ENCODE measurements around the gene KRTAP10-7.
"Not testable (repeated sequence)": the region's sequence is repeated elsewhere in the genome, so short reads cannot be mapped to it uniquely, and the experiment has no call there.

Gene KRTAP10-7

DNA sequence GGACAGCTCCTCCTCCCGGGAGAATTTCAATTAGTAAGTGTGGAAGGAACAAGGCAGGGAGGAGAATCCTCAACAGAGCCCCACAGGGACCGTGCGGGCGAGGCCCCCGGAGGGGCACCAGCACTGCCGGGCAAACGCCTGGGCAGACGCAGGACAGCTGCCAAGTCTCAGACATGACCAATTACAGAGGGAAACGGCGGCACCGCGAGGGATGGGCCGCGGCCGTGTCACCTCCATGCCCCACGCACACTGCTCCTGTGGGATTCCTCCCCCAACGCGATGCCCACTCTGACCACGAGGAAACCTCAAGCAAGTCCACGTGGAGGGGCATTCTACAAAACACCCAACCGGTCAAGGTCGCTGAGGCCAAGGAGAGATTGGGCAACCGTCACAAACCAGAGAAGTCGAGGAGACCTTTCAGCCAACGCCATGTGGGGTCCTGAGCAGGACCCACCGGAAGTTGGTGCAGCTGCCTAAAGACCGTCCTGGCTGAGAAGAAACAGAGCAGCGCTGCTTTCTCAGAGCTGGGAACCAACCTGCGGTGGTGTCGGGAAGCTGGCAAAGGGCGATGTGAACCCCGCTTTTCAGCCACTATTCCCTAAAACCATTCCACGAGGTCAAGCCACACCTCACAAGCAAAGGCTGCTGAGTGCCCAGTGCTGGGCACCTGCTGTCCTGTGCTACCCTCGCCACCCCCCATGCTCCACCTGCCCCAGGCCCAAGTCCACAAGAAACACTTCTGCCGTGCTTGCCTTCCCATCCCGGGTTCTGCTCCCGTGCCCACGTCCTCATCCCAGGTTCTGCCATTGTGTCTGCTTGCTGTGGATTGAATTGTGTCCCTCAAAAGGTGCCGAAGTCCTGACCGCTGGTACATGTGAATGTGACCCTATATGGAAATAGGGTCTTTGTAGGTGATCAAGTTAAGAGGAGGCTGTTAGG, 28.3 kb upstream of the KRTAP10-7 start:
- DNase-seq (ENCODE audit: low read depth in 2 of 2): no peak

DNA sequence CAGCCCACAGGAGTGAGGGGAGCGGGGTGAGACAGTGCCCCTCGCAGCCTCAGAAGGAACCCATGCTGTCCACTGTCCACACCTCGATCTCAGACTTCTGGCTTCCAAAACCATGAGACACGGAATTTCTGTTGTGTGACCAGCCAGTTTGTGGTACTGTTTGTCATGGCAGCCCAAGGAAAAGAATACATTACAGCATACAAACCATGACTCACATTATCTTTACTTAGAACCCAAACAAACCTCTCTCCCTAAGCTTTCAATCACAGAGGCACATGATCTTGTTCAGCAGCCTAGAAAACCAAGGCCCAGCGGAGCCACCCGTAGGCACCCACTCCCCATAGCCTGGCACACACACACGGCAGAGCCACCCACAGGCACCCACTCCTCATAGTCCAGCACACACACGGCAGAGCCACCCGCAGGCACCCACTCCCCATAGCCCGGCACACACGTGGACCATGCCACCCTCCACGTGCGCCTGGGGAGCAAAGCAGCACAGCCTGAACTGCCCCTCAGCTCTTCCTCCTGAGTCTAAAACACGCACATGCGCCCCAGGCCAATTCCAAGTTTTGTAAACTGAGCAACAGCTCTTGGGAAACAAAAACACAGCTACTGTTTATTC, 27.3 kb upstream of the KRTAP10-7 start:
- no peak for DNase-seq (ENCODE audit: low read depth in 2 of 2)

DNA sequence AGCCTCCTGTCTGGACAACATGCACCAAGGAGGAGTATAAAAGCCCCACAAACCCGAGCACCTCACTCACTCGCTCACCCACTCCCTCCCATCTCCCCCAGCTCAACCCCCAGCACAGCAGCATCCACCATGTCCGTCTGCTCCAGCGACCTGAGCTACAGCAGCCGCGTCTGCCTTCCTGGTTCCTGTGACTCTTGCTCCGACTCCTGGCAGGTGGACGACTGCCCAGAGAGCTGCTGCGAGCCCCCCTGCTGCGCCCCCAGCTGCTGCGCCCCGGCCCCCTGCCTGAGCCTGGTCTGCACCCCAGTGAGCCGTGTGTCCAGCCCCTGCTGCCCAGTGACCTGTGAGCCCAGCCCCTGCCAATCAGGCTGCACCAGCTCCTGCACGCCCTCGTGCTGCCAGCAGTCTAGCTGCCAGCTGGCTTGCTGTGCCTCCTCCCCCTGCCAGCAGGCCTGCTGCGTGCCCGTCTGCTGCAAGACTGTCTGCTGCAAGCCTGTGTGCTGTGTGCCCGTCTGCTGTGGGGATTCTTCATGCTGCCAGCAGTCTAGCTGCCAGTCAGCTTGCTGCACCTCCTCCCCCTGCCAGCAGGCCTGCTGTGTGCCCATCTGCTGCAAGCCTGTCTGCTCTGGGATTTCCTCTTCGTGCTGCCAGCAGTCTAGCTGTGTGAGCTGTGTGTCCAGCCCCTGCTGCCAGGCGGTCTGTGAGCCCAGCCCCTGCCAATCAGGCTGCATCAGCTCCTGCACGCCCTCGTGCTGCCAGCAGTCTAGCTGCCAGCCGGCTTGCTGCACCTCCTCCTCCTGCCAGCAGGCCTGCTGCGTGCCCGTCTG, 26.6 kb upstream of the KRTAP10-7 start, which contains the start of gene KRTAP10-4:
Gene KRTAP10-4 (plus strand): TSS at position 100 of the 827 bp plus-strand sequence. CDS start 30 bp downstream, at position 130.
- not testable (repeated sequence) for DNase-seq (ENCODE audit: low read depth in 2 of 2)

DNA sequence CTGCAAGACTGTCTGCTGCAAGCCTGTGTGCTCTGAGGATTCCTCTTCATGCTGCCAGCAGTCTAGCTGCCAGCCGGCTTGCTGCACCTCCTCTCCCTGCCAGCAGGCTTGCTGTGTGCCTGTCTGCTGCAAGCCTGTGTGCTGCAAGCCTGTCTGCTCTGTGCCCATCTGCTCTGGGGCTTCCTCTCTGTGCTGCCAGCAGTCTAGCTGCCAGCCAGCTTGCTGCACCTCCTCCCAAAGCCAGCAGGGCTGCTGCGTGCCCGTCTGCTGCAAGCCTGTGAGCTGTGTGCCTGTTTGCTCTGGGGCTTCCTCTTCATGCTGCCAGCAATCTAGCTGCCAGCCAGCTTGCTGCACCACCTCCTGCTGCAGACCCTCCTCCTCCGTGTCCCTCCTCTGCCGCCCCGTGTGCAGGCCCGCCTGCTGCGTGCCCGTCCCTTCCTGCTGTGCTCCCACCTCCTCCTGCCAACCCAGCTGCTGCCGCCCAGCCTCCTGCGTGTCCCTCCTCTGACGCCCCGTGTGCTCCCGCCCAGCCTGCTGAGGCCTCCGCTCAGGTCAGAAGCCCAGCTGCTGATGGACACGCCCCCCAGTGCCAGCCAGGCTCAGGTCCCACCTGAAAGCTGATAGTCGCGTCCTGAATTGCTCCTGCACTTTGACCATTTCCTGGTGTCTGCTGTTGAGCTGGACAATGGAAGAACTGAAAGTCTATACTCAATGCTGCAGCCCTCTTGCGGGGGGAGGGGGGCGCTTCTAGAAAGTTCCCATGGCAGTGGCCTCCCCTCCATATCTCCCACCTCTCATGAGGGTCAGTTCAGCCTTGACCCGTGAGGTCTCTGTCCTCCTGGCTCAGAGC, 25.7 kb upstream of the KRTAP10-7 start:
- DNase-seq (ENCODE audit: low read depth in 2 of 2): no peak

DNA sequence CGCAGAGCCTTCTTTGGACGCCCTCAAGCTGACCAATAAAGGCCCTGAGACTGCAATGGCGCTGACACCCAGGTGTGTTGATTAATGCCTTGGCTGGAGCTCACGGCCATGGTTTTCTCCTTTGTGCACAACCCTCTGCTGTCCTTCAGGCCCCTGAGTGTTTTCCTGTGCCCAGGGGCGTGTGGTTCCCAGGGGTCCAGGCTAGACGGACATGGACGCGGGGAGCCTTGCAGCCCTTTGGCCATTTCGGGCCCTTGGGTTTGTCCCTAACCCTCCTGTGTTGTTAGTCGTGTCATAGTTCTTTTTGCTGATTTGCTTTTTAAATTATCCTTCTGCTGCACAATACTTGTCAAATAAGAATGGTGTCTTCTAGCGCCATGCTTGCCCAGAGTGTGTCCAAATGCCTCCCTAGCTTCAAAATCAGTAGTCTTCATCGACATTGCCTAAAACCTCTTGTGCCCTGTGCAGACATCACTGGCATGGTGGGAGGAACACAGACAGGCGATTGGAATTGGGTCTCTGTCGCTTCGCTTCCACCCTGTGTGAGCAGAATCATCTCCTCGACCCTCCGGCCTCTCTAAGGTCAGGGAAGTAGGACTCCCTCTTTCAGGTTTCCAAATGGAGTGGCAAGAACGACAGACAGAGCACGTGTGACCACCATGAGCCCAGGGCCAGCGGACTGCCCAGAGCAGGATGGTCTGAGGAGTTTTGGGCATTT, 24.9 kb upstream of the KRTAP10-7 start:
- DNase-seq (ENCODE audit: low read depth in 2 of 2): no peak

DNA sequence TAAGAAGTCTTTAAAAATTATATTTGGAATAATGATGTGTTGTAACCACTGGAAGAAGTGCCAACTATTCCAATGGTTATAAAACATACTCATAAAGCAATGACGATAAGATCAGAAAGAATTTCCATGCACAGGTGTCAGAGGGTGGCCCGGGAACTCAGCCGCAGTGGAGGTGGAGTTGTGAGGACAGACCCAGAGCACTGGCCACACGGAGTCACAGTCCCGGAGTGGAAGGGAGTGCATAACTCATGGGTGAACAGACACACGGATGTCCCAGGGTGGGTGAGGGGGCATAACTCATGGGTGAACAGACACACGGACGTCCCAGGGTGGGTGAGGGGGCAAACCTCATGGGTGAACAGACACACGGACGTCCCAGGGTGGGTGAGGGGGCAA, 24.4 kb upstream of the KRTAP10-7 start:
- DNase-seq (ENCODE audit: low read depth in 2 of 2): no peak

DNA sequence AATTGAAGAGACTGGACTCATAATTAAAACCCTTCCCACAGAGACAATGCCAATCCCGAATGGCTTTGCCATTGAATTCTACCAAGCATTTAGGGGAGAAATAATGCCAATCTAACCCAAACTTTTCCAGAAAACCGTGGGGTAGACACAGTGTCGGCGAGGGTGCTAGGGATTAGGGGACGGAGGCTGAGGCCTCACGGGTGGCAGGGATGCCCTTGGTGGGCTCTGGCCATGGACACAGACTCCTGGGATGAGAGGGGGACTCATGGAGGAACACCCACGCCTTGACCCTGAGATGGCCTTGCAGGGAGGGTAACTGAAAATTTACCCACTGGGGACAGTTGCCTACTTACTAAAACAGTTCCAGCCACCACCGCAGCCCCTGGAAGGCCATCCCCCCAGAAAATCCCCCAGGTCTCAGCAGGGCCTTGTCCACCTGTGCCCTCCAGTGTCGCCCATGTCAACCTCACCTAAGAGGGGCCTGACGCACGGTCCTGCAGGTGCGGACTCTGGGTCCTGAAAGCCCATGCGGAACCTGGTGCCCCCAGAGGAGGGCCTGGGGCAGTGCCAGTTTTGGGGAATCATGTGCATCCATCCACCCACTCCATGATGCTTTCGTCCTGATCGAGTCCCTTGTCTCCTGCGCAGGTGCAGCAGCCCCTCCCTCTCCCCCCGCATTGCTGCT, 21.9 kb upstream of the KRTAP10-7 start:
- DNase-seq (ENCODE audit: low read depth in 2 of 2): no peak

DNA sequence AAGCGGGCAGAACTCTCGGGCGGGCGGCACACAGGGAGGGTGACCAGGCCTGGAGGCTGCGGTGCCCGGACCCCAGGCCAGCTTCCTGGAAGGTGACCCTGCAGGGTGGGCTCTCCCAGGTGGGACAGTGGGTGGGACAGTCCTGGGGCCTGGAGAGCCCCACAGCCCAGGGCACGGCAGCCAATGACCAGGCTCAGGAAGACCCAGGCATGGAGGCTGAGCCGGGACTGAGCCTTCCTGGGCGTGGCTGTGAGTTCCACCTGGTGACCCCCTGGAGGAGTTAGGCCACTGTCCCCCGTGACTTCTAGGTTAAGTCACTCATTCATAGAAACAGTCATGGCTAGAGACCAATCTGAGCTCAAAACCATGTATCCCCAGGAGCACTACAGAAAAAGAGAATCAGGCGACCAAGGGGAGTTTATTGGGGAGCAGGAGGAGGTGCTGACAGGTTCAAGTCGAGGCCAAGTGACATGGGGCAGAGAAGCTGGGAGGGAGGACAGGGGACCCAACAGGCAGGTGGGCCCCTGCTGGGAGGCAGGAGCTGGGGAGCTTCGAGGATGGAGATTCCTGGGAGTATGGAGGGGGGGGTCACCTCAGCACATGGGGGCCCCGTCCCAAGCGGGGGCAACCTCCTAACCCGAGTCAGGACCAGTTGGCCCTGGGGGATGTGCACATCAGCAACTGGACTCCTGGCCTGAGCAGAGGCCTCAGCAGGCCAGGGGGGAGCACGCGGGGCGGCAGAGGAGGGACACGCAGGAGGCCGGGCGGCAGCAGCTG, 21.2 kb upstream of the KRTAP10-7 start:
- DNase-seq (ENCODE audit: low read depth in 2 of 2): no peak

DNA sequence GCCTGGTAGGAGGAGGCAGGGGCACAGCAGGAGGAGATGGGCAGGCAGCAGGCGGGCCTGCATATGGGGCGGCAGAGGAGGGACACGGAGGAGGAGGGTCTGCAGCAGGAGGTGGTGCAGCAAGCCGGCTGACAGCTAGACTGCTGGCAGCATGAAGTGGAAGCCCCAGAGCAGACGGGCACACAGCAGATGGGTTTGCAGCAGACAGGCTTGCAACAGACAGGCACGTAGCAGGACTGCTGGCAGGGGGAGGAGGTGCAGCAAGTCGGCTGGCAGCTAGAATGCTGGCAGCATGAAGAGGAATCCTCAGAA, 20.6 kb upstream of the KRTAP10-7 start:
- DNase-seq (ENCODE audit: low read depth in 2 of 2): no peak

DNA sequence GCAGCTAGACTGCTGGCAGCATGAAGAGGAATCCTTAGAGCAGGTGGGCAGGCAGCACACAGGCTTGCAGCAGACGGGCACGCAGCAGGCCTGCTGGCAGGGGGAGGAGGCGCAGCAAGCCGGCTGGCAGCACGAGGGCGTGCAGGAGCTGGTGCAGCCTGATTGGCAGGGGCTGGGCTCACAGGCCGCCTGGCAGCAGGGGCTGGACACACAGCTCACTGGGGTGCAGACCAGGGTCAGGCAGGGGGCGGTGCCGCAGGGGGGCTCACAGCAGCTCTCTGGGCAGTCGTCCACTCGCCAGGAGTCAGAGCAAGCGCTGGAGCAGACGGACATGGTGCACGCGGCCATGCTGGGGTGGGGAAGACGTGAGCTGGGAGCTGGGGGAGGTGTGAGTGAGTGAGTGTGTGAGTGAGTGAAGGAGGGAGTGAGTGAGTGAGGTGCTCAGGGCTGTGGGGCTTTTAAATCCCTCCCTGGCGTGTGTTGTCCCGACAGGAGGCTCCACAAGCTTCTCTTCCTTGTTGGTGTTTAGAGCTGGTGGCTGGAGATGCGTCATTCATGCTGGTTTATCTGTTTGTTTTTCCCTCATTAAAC, 20.1 kb upstream of the KRTAP10-7 start, which contains the start of gene KRTAP10-5:
Gene KRTAP10-5 (minus strand): TSS at position 374 of the 591 bp plus-strand sequence. CDS start 26 bp downstream, at position 348.
- DNase-seq (ENCODE audit: low read depth in 2 of 2): not testable (repeated sequence)

DNA sequence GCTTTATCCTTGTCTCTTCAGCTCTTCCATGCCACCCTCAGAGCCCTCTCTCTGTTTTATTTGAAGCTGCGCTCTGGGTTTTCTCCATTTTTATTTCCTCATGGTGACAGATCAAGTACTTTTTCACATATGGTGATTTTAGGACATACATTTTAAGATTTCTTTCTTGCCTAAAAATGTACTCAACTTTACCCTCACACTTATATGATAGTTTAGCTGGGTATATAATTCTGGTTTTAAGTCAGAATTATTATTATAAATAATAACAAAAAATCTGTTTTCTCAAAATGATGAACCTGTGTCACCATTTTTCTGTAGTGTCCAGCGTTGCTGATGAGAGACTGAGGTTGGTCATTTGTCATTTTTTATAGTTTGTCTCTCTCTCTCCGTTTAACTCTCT, 19.2 kb upstream of the KRTAP10-7 start:
- DNase-seq (ENCODE audit: low read depth in 2 of 2): no peak

DNA sequence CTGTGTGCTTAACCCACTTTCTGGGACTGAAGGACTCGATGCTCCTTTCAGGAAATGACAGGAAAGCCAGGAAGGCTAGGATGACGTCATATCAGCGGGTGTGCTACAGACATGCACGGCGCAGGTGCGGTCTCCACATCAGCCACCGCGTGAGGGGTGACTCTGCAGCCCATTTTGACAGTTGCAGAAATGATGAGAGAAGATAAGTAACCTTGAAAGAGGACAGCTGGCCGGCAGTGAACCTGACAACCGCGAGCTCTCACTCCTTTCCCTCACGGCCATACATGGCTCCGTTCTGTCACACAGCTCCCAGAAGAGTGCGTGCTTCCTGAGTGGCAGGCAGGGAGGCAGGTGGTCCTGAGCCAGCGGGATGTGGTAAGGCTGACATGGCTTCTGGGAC, 18.3 kb upstream of the KRTAP10-7 start:
- no peak for DNase-seq (ENCODE audit: low read depth in 2 of 2)

DNA sequence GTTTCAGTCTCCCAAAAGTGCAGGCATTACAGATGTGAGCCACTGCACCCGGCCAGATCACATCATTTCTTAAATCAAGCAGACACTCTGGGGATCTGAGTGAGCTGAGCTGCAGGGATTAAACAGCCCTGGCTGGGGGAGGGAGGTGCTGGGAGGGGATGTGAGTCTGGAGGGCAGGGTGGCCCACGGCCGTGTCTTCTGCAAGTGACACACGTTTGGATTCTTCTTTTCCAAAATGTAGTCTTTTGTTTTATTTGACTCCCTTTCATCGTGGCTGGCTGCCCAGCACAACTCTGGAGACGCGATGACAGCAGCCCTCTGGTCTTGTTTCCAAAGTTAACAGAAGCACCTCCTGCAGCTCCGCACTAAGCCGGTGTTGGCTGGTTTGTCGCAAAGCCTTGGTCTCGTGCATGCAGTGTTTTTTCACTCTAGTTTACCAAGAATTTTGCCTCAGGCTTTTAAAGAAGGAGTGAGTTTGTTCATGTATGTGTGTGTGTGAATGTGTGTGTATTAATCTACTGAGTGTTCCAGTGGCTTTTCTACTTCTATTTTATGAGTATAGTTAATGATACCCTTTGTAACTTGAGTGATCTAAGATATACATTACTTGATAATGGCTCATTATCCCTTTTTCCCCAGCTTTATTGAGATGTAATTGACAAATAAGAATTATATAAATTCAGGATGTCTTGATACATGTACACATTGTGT, 17.2 kb upstream of the KRTAP10-7 start:
- DNase-seq (ENCODE audit: low read depth in 2 of 2): no peak

DNA sequence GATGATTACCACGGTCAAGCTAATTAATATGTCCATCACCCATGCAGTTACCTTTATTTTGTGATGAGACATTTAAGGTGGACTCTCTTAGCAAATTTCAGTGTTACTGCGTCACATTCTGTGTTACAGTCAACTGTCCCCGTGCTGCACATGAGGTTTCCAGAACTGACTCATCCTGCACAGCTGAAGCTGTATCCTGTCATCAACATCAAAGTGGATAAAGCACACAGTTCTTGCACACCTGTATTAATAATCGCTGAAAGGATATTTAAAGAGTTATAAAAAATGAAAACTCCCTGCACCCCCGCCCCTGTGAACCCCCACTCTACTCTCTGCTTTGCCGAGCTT, 16.6 kb upstream of the KRTAP10-7 start:
- DNase-seq (ENCODE audit: low read depth in 2 of 2): no peak

DNA sequence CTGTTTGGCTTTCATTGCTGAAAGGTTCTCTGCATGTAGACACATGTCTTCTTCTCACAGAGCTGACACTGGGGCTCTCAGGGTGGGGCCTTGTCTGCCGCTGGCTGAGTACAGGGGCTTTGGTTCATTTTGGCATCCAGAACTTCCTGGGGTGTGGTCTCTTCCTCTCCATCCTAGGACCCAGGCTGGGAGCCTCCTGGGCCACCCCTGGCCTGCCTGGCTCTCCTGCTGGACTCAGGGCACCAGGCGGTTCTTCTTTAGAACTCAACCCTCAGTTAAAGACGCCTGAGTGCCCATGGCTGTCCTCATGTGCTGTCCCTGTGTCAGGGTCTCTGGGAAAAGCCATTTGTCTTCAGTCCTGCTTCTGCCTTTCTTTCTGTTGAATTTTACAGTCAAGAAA, 14.5 kb upstream of the KRTAP10-7 start:
- DNase-seq (ENCODE audit: low read depth in 2 of 2): no peak

DNA sequence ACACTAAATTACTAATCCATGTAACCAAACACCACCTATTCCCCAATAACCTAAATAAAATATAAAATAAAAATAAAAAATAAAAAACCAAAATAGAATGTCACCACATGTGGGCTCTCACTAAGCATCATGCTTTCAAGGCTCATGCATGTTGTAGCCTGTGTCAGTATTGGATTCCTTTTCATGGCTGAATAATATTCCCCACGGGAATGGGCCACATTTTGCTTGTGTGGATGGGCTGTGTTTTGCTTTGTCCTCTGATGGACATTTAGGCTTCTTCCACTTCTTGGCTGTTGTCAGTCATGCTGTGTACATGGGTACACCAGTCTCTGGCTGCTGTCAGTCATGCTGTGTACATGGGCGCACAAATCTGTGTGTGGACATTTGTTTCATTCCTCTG, 11.3 kb upstream of the KRTAP10-7 start:
- DNase-seq (ENCODE audit: low read depth in 2 of 2): no peak

DNA sequence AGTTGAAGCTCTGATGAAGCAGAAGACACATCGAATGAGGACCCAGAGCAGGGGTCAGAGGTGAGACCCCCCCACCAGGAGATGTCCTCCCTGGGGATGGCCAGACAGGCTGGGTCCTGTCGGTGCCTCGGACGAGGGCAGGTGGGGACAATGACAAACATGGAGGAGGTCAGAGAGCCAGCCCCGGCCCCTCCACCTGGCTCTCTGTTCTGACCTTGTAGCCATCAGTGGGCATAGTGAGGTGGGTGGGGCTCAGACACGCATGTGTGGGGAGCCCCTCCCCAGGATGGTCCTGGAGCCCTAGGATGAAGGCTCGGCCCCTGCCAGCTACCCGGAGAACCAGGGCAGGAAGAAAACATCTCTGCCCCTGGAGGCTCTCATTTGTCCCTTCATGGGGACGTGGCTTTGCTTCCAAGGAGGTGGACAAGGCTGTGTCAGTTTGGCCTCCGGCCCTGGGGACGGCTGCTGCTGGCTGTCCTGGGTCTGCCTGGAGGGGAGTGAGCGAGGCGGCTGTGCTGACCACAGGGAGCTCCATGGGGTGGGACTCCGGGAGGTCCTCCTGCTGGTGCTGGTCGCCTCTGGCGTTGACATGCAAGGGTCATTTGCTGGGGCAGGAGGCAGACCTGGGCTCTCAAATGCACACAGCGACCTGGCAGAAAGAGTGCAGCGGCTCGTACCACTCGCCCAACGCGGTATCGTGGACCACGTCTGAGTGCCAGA, 10.7 kb upstream of the KRTAP10-7 start:
- DNase-seq (ENCODE audit: low read depth in 2 of 2): no peak

DNA sequence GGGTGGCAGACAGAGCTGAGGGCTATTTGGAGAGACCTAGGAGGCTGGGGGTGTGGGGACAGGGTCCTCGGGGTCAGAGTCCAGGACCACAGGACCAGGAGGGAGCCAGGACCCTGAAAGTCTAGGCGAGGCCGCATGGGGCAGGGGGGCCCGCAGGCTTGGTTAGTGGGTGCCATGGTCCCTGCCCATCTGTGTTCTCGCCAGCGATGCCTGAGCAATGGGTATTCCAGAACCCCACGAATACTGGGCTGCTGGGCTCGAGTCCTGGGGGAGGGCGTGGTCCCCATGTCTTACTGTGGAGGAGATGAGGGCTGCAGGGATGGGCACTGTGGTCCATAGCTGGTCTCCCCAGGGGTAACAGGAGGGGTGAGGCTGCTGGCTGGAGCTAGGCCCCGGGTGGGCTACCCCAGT, 10.1 kb upstream of the KRTAP10-7 start:
- DNase-seq (ENCODE audit: low read depth in 2 of 2): no peak
